WTC11 (cell line): ENCODE results near the gene PLA2G2D. TPM values are rescaled to one million over a fixed set of nuclear protein-coding genes. Genes with fewer than 3 reads are reported as not detected.

ENCODE experiments used
- ATAC-seq: fragments of 200-7000 bp; cut with Tn5 transposase; 2 replicates; pipeline ENCODE4 v1.10.0; 2021; ENCODE audit warnings: mild to moderate bottlenecking, moderate library complexity
- CTCF ChIA-PET: fragments of 300-600 bp; sonication (Branson Sonifier 250); formaldehyde crosslinking; loops from one replicate; lab custom pipeline; 2021; ENCODE audit warnings: antibody characterized with exemption; lab: Charles Lee
- POLR2A ChIA-PET: fragments of 350-600 bp; sonication (Branson Sonifier 250); formaldehyde crosslinking; loops from one replicate; lab custom pipeline; 2021; ENCODE audit warnings: antibody characterized with exemption; lab: Charles Lee
- DNase-seq: peaks from one replicate; pipeline ENCODE4 v3.0.0; 2021; ENCODE audit warnings: low spot score
- H3K27ac Mint-ChIP-seq: 2 replicates; pipeline ENCODE4 v1.8.0; 2021; ENCODE audit warnings: mixed read lengths
- H3K27me3 Mint-ChIP-seq: 2 replicates; pipeline ENCODE4 v1.8.0; 2021; ENCODE audit warnings: low read depth, mild to moderate bottlenecking, moderate library complexity, mixed read lengths
- H3K36me3 Mint-ChIP-seq: 2 replicates; pipeline ENCODE4 v1.8.0; 2021; ENCODE audit warnings: mixed read lengths
- H3K4me1 Mint-ChIP-seq: 2 replicates; pipeline ENCODE4 v1.8.0; 2022; ENCODE audit warnings: mixed read lengths
- H3K4me3 Mint-ChIP-seq: 2 replicates; pipeline ENCODE4 v1.8.0; 2021; ENCODE audit warnings: mild to moderate bottlenecking, moderate library complexity, mixed read lengths
- H3K9me3 Mint-ChIP-seq: 2 replicates; pipeline ENCODE4 v1.8.0; 2021; ENCODE audit warnings: mixed read lengths
- CREB1 ChIP-seq: sonication (generic); formaldehyde crosslinking; IDR thresholded peaks from 2 replicates; pipeline ENCODE4 v1.8.0; 2023; ENCODE audit warnings: mild to moderate bottlenecking, missing genetic modification reagents
- GRHL2 ChIP-seq: fragments of 250-450 bp; sonication (Bioruptor Pico); IDR thresholded peaks from 2 replicates; pipeline ENCODE4 v1.8.0; 2022; ENCODE audit warnings: mild to moderate bottlenecking, moderate library complexity; ENCODE audit not compliant: insufficient replicate concordance, severe bottlenecking
- IRF2 ChIP-seq: sonication (generic); formaldehyde crosslinking; IDR thresholded peaks from 2 replicates; pipeline ENCODE4 v1.8.0; 2022; ENCODE audit warnings: low read depth, missing genetic modification reagents, borderline replicate concordance
- OVOL2 ChIP-seq: fragments of 250-450 bp; sonication (Bioruptor Pico); IDR thresholded peaks from 2 replicates; pipeline ENCODE4 v1.9.0; 2021; ENCODE audit warnings: mild to moderate bottlenecking, borderline replicate concordance
- SMAD4 ChIP-seq: sonication (generic); formaldehyde crosslinking; IDR thresholded peaks from 2 replicates; pipeline ENCODE4 v1.8.0; 2022; ENCODE audit warnings: mild to moderate bottlenecking, missing genetic modification reagents
- ZNF121 ChIP-seq: sonication (generic); formaldehyde crosslinking; IDR thresholded peaks from 2 replicates; pipeline ENCODE4 v1.8.0; 2023; ENCODE audit warnings: missing genetic modification reagents
- ZNF219 ChIP-seq: sonication (generic); formaldehyde crosslinking; IDR thresholded peaks from 2 replicates; pipeline ENCODE4 v1.8.0; 2023; ENCODE audit warnings: missing genetic modification reagents, mild to moderate bottlenecking, borderline replicate concordance
- ZNF416 ChIP-seq: fragments of 250-450 bp; sonication (Bioruptor Pico); IDR thresholded peaks from 2 replicates; pipeline ENCODE4 v1.9.0; 2021; ENCODE audit warnings: mild to moderate bottlenecking, inconsistent platforms
- total RNA-seq: library from RNA; stranded (reverse); gene quantifications from 3 replicates; pipeline ENCODE4 v1.2.3, GENCODE V29; 2021
- TF ChIP-seq, protein P1 (sequence below): fragments of 200-600 bp; IDR thresholded peaks from 2 replicates; pipeline ENCODE4 v1.8.0; 2022; ENCODE audit warnings: antibody characterized with exemption
- TF ChIP-seq, protein P2 (sequence below): sonication (generic); formaldehyde crosslinking; IDR thresholded peaks from 2 replicates; pipeline ENCODE4 v1.8.1; 2023; ENCODE audit warnings: mild to moderate bottlenecking, missing genetic modification reagents, moderate library complexity
- TF ChIP-seq, protein P3 (sequence below): sonication (generic); formaldehyde crosslinking; IDR thresholded peaks from 2 replicates; pipeline ENCODE4 v1.8.1; 2022; ENCODE audit warnings: mild to moderate bottlenecking, moderate library complexity, missing genetic modification reagents
- TF ChIP-seq, protein P4 (sequence below): sonication (generic); formaldehyde crosslinking; IDR thresholded peaks from 2 replicates; pipeline ENCODE4 v1.8.0; 2022; ENCODE audit warnings: mild to moderate bottlenecking, missing genetic modification reagents
- TF ChIP-seq, protein P5 (sequence below): sonication (generic); formaldehyde crosslinking; IDR thresholded peaks from 2 replicates; pipeline ENCODE4 v1.8.0; 2023; ENCODE audit warnings: missing genetic modification reagents, mild to moderate bottlenecking, borderline replicate concordance
- TF ChIP-seq, protein P6 (sequence below): sonication (generic); formaldehyde crosslinking; IDR thresholded peaks from 2 replicates; pipeline ENCODE4 v1.8.1; 2022; ENCODE audit warnings: mild to moderate bottlenecking, missing genetic modification reagents, moderate library complexity, borderline replicate concordance
- TF ChIP-seq, protein P7 (sequence below): fragments of 250-450 bp; sonication (Bioruptor Pico); IDR thresholded peaks from 2 replicates; pipeline ENCODE4 v1.9.0; 2021; ENCODE audit warnings: mild to moderate bottlenecking

The PLA2G2D gene
- total RNA-seq, 1 experiment from 2014 or later, result not detected

DNA sequence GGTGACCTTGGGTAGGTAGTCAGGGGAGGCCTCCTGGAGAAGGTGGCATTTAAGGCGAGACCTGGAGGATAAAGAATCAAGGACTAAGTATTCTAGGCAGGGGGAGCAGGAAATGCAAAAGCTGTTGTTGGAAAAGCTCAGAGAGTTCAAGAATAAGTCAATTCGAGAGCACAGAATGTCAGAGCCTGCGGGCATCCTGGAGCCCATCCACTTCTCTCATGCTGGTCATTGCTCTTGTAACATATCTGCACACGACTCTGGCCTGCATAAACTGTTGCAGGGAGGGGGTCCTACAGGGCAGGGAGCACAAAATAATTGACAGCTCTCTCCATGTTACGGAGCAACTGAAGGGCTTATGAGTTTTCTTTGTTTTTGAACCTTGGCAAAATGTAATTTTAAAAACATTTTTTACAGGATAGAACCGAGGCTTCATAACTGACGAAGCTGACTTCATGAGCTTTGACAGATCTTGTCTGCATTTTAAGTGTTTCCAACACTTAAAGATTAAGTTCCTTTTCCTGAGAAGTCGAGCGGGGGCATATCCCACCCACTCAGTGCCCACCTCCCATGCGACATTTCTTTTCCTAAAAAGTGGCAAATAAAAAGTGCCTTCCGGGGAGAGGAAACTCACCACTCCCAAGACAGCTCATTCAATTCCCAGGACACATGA is 45.1 kb downstream of the PLA2G2D start (continued):
- TF ChIP-seq, protein P1, sequence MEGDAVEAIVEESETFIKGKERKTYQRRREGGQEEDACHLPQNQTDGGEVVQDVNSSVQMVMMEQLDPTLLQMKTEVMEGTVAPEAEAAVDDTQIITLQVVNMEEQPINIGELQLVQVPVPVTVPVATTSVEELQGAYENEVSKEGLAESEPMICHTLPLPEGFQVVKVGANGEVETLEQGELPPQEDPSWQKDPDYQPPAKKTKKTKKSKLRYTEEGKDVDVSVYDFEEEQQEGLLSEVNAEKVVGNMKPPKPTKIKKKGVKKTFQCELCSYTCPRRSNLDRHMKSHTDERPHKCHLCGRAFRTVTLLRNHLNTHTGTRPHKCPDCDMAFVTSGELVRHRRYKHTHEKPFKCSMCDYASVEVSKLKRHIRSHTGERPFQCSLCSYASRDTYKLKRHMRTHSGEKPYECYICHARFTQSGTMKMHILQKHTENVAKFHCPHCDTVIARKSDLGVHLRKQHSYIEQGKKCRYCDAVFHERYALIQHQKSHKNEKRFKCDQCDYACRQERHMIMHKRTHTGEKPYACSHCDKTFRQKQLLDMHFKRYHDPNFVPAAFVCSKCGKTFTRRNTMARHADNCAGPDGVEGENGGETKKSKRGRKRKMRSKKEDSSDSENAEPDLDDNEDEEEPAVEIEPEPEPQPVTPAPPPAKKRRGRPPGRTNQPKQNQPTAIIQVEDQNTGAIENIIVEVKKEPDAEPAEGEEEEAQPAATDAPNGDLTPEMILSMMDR, result no peak
- TF ChIP-seq, protein P2, sequence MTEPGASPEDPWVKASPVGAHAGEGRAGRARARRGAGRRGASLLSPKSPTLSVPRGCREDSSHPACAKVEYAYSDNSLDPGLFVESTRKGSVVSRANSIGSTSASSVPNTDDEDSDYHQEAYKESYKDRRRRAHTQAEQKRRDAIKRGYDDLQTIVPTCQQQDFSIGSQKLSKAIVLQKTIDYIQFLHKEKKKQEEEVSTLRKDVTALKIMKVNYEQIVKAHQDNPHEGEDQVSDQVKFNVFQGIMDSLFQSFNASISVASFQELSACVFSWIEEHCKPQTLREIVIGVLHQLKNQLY (CRISPR knock-in tag), result no peak
- TF ChIP-seq IRF2 (no peak), GRHL2 (no peak), ZNF416 (no peak), ZNF121 (CRISPR knock-in tag) (no peak), SMAD4 (no peak), ZNF219 (CRISPR knock-in tag) (no peak)
- TF ChIP-seq, protein P3, sequence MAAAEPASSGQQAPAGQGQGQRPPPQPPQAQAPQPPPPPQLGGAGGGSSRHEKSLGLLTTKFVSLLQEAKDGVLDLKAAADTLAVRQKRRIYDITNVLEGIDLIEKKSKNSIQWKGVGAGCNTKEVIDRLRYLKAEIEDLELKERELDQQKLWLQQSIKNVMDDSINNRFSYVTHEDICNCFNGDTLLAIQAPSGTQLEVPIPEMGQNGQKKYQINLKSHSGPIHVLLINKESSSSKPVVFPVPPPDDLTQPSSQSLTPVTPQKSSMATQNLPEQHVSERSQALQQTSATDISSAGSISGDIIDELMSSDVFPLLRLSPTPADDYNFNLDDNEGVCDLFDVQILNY (CRISPR knock-in tag), result no peak
- TF ChIP-seq, protein P4, sequence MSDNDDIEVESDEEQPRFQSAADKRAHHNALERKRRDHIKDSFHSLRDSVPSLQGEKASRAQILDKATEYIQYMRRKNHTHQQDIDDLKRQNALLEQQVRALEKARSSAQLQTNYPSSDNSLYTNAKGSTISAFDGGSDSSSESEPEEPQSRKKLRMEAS, result no peak
- TF ChIP-seq, protein P5, sequence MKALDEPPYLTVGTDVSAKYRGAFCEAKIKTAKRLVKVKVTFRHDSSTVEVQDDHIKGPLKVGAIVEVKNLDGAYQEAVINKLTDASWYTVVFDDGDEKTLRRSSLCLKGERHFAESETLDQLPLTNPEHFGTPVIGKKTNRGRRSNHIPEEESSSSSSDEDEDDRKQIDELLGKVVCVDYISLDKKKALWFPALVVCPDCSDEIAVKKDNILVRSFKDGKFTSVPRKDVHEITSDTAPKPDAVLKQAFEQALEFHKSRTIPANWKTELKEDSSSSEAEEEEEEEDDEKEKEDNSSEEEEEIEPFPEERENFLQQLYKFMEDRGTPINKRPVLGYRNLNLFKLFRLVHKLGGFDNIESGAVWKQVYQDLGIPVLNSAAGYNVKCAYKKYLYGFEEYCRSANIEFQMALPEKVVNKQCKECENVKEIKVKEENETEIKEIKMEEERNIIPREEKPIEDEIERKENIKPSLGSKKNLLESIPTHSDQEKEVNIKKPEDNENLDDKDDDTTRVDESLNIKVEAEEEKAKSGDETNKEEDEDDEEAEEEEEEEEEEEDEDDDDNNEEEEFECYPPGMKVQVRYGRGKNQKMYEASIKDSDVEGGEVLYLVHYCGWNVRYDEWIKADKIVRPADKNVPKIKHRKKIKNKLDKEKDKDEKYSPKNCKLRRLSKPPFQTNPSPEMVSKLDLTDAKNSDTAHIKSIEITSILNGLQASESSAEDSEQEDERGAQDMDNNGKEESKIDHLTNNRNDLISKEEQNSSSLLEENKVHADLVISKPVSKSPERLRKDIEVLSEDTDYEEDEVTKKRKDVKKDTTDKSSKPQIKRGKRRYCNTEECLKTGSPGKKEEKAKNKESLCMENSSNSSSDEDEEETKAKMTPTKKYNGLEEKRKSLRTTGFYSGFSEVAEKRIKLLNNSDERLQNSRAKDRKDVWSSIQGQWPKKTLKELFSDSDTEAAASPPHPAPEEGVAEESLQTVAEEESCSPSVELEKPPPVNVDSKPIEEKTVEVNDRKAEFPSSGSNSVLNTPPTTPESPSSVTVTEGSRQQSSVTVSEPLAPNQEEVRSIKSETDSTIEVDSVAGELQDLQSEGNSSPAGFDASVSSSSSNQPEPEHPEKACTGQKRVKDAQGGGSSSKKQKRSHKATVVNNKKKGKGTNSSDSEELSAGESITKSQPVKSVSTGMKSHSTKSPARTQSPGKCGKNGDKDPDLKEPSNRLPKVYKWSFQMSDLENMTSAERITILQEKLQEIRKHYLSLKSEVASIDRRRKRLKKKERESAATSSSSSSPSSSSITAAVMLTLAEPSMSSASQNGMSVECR (CRISPR knock-in tag), result no peak
- TF ChIP-seq, protein P6, sequence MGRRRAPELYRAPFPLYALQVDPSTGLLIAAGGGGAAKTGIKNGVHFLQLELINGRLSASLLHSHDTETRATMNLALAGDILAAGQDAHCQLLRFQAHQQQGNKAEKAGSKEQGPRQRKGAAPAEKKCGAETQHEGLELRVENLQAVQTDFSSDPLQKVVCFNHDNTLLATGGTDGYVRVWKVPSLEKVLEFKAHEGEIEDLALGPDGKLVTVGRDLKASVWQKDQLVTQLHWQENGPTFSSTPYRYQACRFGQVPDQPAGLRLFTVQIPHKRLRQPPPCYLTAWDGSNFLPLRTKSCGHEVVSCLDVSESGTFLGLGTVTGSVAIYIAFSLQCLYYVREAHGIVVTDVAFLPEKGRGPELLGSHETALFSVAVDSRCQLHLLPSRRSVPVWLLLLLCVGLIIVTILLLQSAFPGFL (CRISPR knock-in tag), result no peak
- TF ChIP-seq, protein P7, sequence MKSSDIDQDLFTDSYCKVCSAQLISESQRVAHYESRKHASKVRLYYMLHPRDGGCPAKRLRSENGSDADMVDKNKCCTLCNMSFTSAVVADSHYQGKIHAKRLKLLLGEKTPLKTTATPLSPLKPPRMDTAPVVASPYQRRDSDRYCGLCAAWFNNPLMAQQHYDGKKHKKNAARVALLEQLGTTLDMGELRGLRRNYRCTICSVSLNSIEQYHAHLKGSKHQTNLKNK (CRISPR knock-in tag), result no peak
- TF ChIP-seq, all 79 proteins: peak for 0

DNA sequence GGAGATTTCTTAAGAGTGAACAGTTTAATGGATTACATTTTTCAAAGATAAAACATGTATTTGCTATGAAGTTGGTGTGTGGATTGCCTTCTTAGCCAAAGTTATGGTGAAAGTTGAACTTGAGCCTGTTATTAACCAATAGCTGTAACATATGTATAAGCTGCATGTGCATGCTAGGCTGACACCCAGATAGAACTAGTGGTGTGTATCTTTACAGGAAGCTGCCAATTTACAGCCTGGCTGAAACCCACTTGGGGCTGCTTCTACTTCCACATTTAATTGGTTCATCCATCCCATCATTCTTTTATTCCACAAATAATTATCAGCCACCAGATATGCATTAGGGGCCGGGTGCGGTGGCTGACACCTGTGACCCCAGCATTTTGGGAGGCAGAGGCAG is 46.1 kb downstream of the PLA2G2D start:
- H3K9me3 Mint-ChIP-seq, result peaks cover 10% of the 10 kb centered on the region; the same call in 1 of the 2 replicates
- H3K27ac Mint-ChIP-seq, result no peak overlapping the region
- ChIA-PET POLR2A (no interaction called here), CTCF (no interaction called here)
- no peak for TF ChIP-seq CREB1 (CRISPR knock-in tag)
- TF ChIP-seq OVOL2 (CRISPR knock-in tag), result no peak
- H3K4me3 Mint-ChIP-seq, result no peak overlapping the region
- ATAC-seq, result no peak
- peaks cover 3% of the 10 kb centered on the region; the same call in 1 of the 2 replicates for H3K27me3 Mint-ChIP-seq
- no peaks in the 10 kb centered on the region for H3K36me3 Mint-ChIP-seq
- DNase-seq, result no peak
- peaks cover 16% of the 10 kb centered on the region for H3K4me1 Mint-ChIP-seq
